Ramos (cell line): ENCODE results near the gene PEAK3.

Source experiments
- in situ Hi-C: fragments of 300-500 bp; cut with MboI; formaldehyde crosslinking; loops from one replicate; pipeline ENCODE4 v1.14.3; 2022; ENCODE audit warnings: low sequenced_read_pairs; ENCODE audit not compliant: unreplicated experiment

PEAK3 gene, protein sequence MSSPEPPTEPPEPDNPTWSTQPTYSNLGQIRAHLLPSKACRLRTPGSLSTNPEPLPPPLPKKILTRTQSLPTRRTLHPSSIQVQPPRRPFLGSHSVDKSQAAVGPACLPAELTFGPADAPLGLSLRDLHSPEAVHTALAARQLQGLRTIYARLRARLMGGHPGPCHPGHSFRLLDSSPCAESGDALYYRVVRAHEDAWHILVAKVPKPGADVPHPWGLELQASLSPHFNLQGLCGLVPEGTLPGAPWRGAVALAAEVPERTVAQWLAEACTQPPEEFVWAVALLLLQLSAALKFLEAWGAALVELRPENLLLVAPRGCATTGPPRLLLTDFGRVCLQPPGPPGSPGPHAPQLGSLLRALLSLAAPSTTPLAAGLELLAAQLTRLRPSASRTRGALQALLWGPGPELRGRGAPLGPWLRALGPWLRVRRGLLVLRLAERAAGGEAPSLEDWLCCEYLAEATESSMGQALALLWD

DNA sequence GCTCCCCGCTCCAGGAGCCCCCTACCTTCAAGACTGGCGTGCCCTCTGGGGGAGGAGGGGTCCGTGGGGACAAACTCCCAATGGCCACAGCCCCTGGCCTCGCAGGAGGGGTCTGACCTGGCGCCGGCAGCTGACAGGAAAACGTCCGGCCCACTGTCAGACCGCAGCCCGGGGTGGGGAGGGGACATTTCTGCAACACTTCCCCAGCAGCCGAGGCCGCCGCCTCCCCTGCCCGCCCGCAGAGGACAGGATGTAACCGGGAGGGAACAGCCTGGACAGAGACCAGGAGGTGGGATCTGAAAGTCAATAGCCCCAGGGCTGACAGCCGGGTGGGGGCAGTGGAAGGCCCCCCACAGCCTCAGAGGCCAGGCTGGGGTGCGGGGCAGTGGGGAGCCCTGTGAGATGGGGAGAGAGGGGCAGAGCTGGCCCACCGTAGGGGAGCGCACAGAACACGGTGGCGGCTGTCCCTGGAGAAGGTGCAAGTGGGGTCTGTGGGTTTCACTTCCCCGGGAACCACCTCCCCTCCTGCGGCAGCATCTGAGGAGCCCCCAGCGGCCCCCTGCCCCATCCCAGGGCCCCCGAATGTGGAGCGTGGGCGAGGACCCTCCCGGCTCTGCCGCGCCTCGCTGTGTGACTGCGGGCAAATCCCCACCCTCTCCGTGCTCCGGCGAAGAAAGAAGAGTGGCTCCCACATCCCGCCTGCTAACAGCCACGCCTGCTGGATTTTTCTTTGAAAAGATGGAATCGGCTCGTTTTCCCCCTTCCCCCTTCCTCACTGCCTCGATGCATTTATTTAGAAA lies at the start of gene PEAK3:
PEAK3 (minus strand) TSS at position 114 of the 800 bp plus-strand sequence. CDS start 1,244 bp downstream, outside the sequence.
- in situ Hi-C loops = no loop called here

DNA sequence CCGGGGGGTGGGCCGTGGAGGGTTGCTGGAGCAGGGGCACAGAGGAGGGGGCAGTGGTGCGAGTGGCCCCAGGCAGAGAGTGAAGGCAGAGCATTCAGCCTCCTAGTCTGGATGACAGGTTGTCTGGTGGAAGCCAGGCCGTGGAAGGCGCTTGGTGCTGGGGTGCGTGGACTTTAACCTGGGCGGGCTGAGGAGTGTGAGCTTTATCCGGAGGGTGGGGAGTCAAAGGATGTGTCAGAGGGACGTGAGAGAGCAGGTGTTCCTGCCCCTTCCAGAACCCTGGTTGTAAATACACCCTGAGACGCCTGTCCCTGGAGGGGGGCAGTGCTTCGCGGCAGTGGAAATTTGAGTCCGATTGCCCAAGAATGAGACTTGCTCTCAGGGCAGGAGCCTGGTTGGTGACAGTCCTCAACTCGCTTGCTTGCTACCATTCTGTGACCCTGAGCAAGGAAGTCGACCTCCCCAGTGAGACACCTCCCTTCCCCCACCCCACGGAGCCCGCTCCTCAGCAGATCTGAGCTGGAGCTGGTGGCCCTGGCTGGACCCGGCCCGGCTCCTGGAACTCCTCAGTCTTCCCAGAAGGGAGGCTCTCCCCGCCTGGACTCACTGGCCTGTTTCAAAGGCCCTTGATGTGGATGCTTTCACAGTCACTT lies 48.8 kb upstream of the PEAK3 start:
- in situ Hi-C loops = no loop called here

DNA sequence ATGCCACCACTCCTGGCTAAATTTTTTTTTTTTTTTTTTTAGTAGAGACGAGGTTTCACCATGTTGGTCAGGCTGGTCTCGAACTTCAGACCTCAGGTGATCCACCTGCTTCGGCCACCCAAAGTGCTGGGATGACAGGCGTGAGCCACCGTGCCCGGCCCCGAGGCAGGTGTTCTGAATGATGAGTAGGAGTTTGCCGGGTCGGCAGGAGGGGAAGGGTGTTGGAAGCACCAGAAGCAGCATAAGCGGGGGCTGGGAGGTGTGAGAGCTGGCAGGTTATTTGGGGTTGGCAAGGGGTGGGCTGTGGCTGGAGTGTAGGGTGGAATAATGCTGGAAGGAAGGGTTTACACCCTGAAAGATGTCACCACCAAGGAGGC lies 48.3 kb upstream of the PEAK3 start:
- in situ Hi-C loops = no loop called here

DNA sequence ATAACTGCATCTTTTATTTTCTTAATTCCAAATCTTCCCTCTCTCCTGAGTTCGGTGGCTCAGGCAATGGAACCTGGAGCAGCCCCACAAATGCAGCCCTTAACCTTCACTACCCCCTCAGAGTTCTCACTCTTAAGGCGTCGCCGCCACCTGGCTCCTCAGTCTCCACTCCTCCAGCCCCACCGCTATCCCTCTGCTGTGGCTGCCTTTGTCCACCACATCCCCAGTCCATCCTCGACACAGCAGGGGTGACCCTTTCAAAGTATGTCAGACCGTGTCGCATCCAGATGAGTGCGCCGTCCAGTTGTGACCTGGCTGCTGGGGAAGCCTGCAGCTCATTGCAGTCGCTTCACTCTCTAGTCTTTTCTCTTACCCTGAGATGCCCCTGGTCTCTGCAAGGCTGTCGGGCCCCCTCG lies 47.5 kb upstream of the PEAK3 start:
- in situ Hi-C loops = no loop called here

DNA sequence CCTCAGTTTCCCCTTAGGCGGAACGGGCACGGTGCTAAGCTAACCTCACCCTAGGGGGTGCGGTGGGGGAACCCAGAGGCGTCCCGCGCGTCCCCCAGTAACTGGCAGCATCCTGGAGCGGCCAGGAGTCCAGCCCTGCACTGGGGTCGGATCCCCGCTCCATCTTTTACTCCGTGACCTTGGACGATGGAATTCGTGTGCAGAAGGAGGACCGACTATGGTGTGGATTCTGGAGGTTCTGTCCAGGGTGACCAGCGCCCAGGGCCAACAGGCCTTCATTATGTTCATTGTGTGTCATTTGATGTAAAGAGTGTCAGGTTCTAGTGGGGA lies 47.1 kb upstream of the PEAK3 start:
- in situ Hi-C loops = no loop called here

DNA sequence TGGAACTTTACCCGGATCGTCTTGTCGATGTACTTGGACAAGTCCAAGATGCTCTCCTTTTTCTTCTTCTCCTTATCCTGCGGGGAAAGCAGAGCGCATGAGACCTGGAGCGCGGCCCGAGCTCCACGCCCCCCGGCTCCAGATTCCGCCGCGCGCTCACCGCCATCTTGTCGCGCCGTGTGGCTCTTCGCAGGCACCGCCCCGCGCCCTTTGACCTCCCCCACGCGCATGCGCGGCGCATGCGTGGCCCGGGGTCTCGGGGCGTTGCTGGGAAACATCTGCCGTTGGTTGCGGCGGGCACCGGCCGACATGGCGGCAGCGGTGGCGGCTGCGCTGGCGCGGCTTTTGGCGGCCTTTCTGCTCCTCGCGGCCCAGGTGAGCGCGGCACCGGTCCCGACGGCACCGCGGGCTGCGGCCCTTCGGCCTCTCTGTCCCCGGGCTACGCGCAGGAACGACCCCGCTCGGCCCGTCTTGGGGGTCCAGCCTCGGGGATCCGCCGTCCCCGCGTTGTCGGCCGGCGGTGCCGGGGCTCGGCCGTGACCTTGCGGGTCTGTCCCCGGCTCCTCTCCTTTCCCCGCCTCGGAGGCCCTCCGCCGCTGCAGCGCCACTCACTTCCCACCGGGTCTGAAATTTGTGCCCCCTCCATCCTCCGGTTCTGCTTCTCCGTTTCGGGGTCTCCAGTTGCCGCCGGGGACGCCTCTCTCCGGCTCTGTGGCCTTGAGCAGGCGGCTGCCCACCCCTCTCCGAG lies 46.6 kb upstream of the PEAK3 start, which contains the start of the genes LSM7 and SPPL2B:
LSM7 (minus strand) TSS at position 186 of the 748 bp plus-strand sequence; CDS start at position 166, 20 bp downstream.
SPPL2B (plus strand) TSS at position 284 of the 748 bp plus-strand sequence; CDS start at position 310, 26 bp downstream.
- in situ Hi-C loops = no loop called here

DNA sequence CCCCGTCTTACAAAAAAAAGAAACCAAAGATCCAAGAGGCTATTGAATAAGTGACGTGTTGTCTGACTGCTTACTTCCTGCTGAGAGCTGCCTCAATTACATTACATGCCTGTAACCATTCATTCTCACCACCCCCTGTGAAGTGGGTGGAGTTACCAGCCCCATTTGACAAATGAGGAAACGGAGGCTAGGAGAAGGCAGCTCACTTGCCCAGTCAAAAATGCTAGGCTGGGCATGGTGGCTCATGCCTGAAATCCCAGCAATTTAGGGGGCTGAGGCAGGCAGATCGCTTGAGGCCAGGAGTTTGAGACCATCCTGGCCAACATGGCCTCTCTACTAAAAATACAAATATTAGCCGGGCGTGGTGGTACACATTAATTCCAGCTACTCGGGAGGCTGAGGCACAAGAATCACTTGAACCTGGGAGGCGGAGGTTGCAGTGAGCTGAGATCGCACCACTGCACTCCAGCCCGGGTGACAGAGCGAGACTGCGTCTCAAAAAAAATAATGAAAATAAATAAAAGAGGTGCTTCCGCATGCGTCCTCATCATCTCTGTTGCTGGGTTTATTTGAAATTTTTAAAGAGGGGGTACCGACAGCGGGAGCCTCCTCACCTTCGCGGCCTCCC lies 45.9 kb upstream of the PEAK3 start:
- in situ Hi-C loops = no loop called here

DNA sequence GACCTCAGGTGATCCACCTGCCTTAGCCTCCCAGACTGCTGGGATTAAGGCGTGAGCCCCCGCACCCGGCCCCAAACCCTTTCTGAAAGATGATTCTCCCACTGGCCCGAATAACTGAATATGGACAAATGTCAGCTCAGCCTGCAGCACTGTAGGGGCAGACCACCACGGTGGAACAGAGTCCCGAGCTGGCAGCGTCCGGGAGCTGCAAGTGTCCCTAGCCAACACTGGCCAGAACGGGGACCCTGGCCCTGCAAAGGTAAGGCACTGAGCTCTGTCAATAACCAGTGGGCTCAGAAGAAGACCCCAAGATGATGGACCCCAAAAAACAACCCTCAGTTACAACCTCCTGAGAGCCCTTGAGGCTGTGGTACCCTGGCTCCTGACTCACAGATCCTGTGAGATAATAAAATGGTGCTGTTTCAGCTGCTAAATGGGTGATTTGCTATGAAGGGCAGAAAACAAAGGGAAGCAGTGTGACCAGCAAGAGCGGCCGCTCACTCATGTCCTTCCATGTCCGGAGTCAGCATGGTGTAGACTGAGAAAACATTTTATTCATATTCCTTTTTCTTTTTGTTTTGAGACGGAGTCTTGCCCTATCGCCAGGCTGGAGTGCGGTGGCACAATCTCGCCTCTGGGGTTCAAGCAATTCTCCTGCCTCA lies 44.9 kb upstream of the PEAK3 start:
- in situ Hi-C loops = no loop called here

DNA sequence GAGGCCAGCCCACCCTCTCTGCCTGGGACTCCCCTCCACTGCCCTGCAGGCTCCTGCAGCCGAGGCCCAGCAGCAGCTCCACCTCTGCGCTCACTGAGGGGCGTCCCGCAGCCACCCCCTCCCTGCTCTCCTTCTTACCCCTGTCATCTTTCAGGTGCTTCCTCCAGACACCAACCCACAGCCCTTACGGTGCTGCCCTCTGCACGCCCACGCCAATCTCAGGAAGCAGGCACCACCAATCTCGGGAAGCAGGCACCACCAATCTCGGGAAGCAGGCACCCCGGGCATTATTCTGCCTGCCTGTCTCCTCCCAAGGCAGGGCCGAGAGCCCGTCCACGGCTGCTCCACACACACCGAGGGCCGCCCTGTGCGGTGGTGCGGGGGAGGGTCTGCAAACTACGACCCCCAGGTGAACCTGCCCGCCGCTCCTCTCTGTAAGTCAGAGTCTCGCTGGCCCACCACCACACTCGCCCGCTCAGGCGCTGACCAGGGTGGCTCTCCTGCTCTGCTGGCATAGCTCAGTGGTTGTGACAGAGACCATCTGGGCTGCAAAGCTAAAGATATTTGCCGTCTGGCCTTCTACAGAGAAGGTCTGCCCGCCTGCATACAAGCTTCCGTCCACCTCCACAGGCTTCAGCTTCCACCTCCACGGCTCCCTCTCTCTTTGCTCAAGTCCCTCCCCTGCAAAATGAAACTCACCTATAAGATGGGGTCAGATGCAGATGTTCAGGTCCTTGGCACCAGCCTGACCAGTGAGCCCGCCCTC lies 43.5 kb upstream of the PEAK3 start:
- in situ Hi-C loops = no loop called here

DNA sequence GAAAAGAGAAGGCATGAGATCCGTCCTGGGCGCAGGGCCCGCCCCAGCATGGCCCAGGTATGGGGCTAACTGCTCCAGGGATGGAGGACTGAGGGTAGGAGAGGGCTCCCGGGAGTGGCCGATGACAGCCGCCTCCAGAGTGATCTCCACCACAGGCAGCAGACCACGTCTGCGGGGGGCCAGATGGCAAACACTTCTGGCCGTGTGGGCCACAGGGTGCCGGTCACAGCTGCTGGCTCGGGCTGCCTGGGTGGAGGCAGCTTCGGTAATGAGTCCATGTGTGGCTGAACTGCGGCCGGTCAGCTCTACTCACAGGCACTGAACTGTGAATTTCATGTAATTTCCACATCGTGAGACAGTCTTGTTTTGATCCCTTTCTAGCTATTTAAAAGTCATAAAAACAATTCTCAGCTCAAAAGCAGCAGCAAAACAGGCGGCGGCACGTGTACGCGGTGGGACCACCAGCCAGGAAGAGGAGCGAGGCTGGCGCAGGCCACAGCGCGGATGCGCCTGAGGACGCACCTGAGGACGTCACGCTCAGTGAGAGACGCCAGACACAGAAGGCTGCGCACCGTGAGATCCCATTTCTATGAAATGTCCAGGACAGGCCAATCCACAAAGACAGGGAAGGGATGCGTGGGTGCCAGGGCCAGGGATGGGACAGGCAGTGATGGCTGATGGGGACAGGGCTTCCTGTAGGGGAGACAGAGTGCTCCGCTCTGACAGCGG lies 42.4 kb upstream of the PEAK3 start:
- in situ Hi-C loops = no loop called here

DNA sequence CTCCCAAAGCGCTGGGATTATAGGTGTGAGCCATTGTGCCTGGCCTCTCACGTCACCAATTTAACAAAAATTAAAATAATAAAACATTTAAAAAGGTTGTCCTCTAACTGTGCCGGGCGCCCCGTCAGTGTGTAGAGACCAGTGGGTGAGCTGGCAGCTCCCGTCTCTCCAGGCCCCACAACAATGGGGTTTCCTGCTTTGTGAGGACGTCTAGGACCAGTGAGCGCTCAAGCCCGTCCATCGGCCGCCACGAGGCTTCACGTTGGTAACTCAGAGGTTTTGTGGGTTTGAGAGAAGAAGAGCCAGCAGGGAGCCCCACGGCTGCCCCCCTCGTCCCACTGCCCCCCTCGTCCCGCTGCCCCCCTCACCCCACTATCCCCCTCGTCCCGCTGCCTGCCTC lies 41.7 kb upstream of the PEAK3 start:
- in situ Hi-C loops = no loop called here

DNA sequence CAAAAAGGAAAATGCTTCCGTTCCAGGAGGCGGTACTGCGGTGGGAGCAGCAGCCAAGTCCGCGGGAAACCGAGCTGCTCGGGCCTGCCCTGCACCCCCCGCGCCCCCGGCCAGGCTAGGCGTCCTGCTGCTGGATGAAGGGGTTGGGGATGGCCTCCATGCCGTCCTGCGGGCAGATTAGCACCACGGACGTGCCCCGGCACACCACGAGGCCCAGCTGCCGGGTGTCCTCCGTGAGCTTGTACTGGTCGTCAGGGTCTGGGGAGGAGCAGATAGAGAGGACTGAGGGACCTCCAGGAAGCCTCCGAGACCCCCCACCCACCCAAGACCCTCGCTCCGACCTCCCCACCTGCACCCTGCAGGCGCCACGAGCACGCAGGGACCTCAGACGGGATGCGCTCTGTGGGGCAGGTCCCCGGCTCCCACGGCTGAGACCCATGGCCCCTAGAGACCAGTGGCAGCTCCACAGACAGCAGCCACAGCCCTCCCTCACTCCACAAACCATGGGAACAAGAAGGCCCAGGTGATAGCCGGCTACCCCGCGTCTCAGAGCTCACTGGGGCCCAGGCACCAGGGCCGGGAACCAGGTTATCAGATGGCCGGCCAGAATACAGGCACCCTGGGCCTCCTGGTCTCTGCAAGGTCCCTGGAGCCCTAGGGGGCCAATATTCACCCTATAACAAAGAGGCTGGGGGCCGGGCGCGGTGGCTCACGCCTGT lies 39.7 kb upstream of the PEAK3 start:
- in situ Hi-C loops = no loop called here

DNA sequence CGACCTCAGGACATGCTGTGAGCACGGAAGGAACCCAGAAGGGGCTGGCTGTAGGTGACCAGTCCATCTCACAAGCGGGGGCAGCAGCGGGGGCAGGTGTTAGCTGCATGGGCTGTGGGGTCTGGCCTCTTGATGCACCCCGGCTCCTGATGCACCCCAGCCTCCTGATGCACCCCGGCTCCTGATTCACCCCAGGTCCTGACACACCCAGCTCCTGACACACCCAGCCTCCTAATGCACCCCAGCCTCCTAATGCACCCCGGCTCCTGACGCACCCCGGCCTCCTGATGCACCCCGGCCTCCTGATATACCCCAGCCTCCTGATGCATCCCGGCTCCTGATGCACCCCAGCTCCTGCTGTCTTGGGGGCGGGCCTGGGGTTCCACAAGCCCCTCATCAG lies 39.0 kb upstream of the PEAK3 start:
- in situ Hi-C loops = no loop called here

DNA sequence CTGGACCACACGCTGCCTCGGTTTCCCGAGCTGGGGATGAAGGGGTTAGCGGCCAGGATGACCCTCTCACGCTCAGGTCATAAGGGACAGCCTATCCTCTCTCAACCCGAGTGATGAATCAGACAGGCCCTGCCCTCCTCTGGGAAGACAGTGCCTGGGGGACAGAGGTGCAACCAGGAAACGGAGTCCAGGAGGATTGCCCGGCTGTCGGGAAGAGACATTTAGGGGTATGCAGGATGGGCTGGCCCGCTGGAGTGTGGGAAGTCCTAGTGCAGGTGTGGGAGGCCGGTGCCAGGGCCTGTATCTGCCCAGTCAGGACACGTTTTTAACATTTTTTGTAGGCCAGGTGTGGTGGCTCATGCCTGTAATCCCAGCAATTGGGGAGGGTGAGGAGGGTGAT lies 38.1 kb upstream of the PEAK3 start:
- in situ Hi-C loops = no loop called here

DNA sequence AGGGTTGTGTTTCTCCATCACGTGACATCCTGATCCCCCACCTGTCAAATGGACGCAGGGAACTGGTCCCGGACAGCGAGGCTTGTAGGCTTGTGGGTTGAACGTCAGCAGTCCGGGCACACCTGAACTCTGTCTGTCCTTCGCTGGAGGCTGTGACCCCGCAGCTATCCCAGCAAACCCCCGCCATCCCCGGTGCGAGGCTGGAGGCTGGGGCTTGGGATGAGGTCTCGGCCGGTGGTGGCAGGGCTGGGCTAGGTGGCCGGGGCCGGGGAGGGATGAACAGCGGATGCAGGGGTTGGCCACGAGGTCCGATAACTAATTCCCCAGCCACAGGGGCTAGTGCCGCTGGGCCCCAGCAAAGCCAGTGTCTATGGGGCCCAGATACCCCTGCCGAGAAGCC lies 37.6 kb upstream of the PEAK3 start:
- in situ Hi-C loops = no loop called here

DNA sequence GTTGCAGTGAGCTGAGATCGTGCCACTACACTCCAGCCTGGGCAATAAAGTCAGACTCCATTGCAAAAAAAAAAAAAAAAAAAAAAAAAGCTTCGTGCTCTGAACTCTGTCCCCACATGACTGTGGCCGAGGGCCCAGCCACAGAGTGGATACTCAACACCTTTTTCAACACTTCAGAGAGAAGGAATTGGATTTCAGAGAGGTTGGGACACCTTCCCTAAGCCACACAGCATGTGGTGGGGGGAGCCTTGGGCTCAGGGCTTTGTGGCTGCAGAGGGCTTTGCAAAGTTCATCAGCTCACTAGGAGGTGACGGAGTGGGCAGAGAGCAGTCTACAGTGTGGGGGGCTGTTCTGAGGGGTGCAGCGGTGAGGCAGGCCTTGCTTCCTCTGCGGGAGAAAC lies 36.9 kb upstream of the PEAK3 start:
- in situ Hi-C loops = no loop called here

DNA sequence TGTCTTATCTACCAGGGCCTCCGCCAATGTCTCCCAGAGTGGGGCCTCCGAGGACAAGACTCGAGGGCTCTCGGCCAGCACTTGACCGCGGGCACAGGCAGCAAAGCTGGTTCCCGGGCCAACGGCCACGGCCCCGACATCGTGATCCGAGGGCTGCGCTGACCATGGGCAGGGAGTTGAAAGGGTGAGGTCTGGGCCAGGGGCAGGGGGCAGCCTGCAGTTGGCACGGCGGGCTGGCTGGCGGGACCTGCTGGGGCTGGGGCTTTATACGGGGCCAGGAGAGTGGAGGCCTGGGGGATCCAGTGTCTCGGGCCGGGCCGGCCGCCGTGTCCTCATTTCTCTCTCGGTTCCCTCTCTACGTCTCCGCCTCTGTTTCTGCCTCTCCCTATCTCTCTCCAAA lies 35.8 kb upstream of the PEAK3 start:
- in situ Hi-C loops = no loop called here
